Aorta (tissue), 5 donors: ENCODE results near the gene ABCC12. TPM values are rescaled to one million over a fixed set of nuclear protein-coding genes. Genes with fewer than 3 reads are reported as not detected.

Experiments used
- ATAC-seq: fragments of 200-7000 bp; cut with Tn5 transposase; one replicate; pipeline ENCODE4 v1.9.1; 2022; ENCODE audit warnings: moderate library complexity; ENCODE audit not compliant: low FRiP score
- DNase-seq, 2 donors: peaks; one replicate each; pipeline ENCODE4 v3.0.0-alpha.2; 2020
- H3K27ac ChIP-seq, 2 donors: one replicate each; pipeline ENCODE4 v1.5.1; 2013; ENCODE audit warnings: low read length in 2 of 2, mild to moderate bottlenecking in 2 of 2, moderate library complexity in 2 of 2, control low read depth in 1 of 2, inconsistent platforms in 1 of 2, low read depth in 1 of 2
- H3K27me3 ChIP-seq, 2 donors: one replicate each; pipeline ENCODE4 v1.6.1; 2013; ENCODE audit warnings: control low read depth in 1 of 2, low read length in 1 of 2, mild to moderate bottlenecking in 1 of 2, moderate library complexity in 1 of 2; ENCODE audit not compliant: insufficient read depth in 2 of 2, control insufficient read depth in 1 of 2
- H3K36me3 ChIP-seq, 2 donors: one replicate each; pipeline ENCODE4 v1.6.1; 2013; ENCODE audit warnings: control low read depth in 1 of 2, low read length in 1 of 2, mild to moderate bottlenecking in 1 of 2; ENCODE audit not compliant: insufficient read depth in 2 of 2, control insufficient read depth in 1 of 2
- H3K4me1 ChIP-seq, 2 donors: one replicate each; pipeline ENCODE4 v1.6.1; 2013; ENCODE audit warnings: low read length in 2 of 2, control low read depth in 1 of 2, mild to moderate bottlenecking in 1 of 2, moderate library complexity in 1 of 2; ENCODE audit not compliant: insufficient read depth in 2 of 2, control insufficient read depth in 1 of 2
- H3K4me3 ChIP-seq, 2 donors: one replicate each; pipeline ENCODE4 v1.5.1; 2013; ENCODE audit warnings: low read length in 2 of 2, control low read depth in 1 of 2, mild to moderate bottlenecking in 1 of 2
- H3K9me3 ChIP-seq: one replicate; pipeline ENCODE4 v1.6.1; 2013; ENCODE audit warnings: mild to moderate bottlenecking, low read length; ENCODE audit not compliant: control insufficient read depth
- WGBS, 2 donors: extraction: QIAGEN DNeasy Blood & Tissue Kit; methylation state at CpG; one replicate each; pipeline ENCODE4 v1.1.7; 2013; 5-methylcytosine and 5-hydroxymethylcytosine counted together
- intact Hi-C, 2 donors: fragments of 100-400 bp; cut with DNase I; formaldehyde crosslinking; loops; one replicate each; pipeline versions ENCODE4 v1.14.2 to v1.15.0; 2022
- polyA plus RNA-seq, 2 donors: library from polyadenylated mRNA; stranded (reverse); fragments of 200-250 nt; gene quantifications; one replicate each; pipeline ENCODE4 v1.2.3, GENCODE V29; 2013
- total RNA-seq, 2 donors: library from RNA; stranded (reverse); fragmentation: NEBNext Ultra II Directional; extraction: Animal tissue kit (Norgen Biotek cat#: 25700); gene quantifications; one replicate each; pipeline ENCODE4 v1.2.1, GENCODE V29; 2021
- donor health status: healthy with polysubstance abuse.
- donor health status: Bipolar disorder and iron deficiency.
- donor health status: DM: no; HTN: no; CAD: no.
- donor health status: DM: no; HTN: no; CAD: no.
- donor health status: DM: yes; HTN: yes; CAD: no.

The ABCC12 gene
- total and polyA plus RNA-seq, 4 donors = 0.05 TPM; not detected in 3

DNA sequence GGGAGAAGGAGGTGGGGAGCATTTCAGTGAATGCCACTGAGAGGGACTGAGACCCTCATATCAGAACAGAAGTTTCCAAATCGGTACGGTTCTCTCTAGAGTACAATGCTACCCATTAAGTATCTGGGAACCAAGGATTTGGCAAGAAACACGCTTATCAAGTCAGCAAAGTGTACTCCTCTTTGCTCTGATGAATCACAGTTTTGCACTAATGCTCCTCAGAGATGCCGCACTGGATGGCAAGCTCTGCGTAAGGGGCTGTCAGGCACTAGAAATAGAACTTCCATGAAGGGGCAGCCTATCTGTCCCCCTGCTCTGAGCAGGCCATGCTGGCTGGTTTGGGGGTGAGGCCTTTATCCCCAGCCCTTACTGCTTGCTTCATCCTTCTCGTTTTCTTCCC lies 4.8 kb upstream of the ABCC12 start:
- DNase-seq = no peak
- Histone ChIP-seq H3K9me3 (no peaks in the 10 kb centered on the region), H3K27me3 (no peaks in the 10 kb centered on the region), H3K4me3 (no peak overlapping the region), H3K27ac (no peak overlapping the region), H3K4me1 (no peaks in the 10 kb centered on the region), H3K36me3 (no peaks in the 10 kb centered on the region)
- intact Hi-C loops = loop anchor here in 1 of 2 donors (10.0 kb wide), 3 partner anchors 1126 to 1306 kb away; no protein-coding TSS in a partner anchor
- ATAC-seq = no peak
- 81 to 83% methylated on average over 6 of the region's 6 CpGs for WGBS, 2 donors

DNA sequence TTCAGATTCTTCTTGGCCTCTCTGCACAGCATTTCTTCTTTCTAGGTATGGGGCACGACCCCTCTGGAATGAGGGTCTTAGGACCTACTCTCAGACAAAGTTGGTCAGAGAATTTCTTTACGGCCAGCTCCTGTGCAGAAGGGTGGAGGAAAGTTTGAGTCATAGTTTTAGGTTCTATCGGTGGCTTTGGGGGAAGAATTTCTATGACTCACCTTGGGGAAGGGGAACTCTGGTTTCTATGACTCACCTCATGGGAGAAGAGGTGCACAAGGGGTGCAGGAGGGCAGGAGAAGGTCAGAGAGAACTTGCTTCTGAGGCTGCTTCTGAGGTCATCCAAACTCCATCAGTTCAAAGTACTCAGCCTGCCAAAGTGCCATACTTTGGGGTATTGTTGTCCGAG lies 2.5 kb upstream of the ABCC12 start:
- no peaks in the 10 kb centered on the region for H3K27me3 ChIP-seq
- H3K36me3 ChIP-seq = no peaks in the 10 kb centered on the region
- 59 to 67% methylated on average over 4 of the region's 4 CpGs for WGBS, 2 donors
- no peak overlapping the region for H3K4me3 ChIP-seq
- H3K27ac ChIP-seq = no peak overlapping the region
- H3K9me3 ChIP-seq = no peaks in the 10 kb centered on the region
- H3K4me1 ChIP-seq = no peaks in the 10 kb centered on the region
- intact Hi-C loops = loop anchor here in 1 of 2 donors (5.0 kb wide), 1 partner anchor 1016 kb away; the partner anchor contains the start of gene NETO2
- DNase-seq = no peak
- ATAC-seq = no peak

DNA sequence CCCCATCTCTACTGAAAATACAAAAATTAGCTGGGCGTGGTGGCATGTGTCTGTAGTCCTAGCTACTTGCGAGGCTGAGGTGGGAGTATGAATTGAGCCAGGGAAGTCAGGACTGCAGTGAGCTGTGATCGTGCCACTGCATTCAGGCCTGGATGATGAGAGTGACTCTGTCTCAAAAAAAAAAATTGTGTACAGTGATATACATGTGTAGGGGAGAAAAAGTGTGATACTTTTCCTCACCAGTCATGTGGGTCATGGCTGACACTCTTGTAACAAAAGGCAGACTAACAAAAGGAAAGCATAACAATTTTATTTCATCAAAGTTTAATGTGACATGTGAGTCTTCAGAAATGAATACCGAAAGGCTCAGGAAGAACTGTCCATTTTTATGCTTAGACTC lies 2.0 kb upstream of the ABCC12 start:
- H3K27me3 ChIP-seq = no peaks in the 10 kb centered on the region
- H3K9me3 ChIP-seq = no peaks in the 10 kb centered on the region
- no peaks in the 10 kb centered on the region for H3K36me3 ChIP-seq
- H3K4me3 ChIP-seq = no peak overlapping the region
- no peaks in the 10 kb centered on the region for H3K4me1 ChIP-seq
- ATAC-seq (no peak), DNase-seq (no peak)
- 88 to 90% methylated on average over 4 of the region's 4 CpGs for WGBS, 2 donors
- intact Hi-C loops = loop anchor here (2.0 to 5.0 kb wide), 2 partner anchors 1015 kb away; partner anchors contain the start of gene NETO2 (in 2 of the 2)
- H3K27ac ChIP-seq = no peak overlapping the region

DNA sequence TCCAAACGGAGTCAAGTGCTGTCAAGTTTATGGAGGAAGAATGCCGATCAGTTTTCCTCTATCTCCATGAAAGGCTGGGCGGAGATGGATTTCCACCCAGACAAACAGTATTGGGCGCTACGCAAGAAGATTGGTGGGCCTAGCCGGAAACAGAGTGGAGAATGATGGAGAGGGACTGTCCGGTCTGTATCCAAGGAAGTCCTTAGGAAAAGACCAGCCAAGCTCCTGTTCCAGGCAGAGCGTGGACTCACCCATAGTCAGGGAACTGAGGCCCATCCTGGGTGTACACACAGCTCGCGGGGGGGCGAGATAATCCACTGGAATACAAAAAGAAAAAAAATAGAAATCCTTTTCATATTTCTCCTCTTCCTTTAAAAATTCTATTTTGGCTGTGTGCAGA lies 1.5 kb upstream of the ABCC12 start:
- Histone ChIP-seq H3K27ac (no peak overlapping the region), H3K4me3 (no peak overlapping the region), H3K27me3 (no peaks in the 10 kb centered on the region), H3K36me3 (no peaks in the 10 kb centered on the region), H3K9me3 (no peaks in the 10 kb centered on the region), H3K4me1 (no peaks in the 10 kb centered on the region)
- no peak for DNase-seq
- ATAC-seq = no peak
- intact Hi-C loops = loop anchor here (2.0 to 5.0 kb wide), 2 partner anchors 1015 kb away; partner anchors contain the start of gene NETO2 (in 2 of the 2)
- 82 to 88% methylated on average over 11 of the region's 11 CpGs for WGBS, 2 donors

DNA sequence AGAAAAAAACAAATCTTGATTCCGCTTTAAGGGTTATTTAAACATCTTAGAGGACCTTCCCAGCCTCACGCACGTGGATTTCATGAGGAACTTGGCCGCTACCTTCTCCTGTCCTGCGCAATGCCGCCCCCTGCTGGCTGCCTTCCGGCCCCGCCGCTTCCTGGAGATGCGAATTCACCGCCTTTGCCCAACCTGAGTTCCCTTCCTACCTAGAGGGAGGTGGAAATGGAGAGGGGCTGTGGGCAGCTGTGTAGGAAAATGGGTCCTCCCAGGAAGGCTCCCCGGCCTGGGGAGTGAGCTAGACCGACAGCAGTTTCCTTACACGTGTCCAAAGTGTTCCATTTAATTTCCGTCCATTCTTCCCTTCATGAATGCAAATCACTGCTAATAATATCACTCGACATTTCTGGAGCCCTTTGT lies 1.0 kb upstream of the ABCC12 start:
- peak; percentile 83 to 94 for DNase-seq
- Histone ChIP-seq H3K4me1 (no peaks in the 10 kb centered on the region), H3K4me3 (no peak overlapping the region), H3K27me3 (no peaks in the 10 kb centered on the region), H3K9me3 (no peaks in the 10 kb centered on the region), H3K36me3 (no peaks in the 10 kb centered on the region), H3K27ac (no peak overlapping the region)
- intact Hi-C loops = loop anchor here (2.0 to 5.0 kb wide), 2 partner anchors 1014 kb away; partner anchors contain the start of gene NETO2 (in 2 of the 2)
- peak; percentile 81 for ATAC-seq
- WGBS, 2 donors = 12% methylated on average over 16 of the region's 16 CpGs

DNA sequence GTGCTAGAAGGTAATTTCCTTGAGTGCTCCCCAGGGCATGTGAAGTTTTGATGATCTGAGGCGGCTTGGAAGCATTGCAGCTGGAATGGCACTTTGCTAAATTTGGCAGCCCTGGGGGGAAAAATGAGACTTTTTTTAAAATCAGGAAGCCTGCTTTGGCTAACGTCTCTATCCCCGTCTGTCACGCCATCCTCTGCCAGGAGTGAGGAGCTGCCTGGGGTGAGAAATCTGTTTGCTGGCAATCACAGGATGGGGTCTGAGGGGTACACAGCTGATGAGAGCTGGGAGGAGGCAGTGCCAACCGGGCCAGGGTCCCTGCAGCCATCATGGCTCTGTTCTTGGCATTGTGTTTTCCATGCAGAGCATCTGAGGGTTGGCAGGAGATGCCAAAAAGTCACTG lies 2.0 kb downstream of the ABCC12 start:
- no peak overlapping the region for H3K27ac ChIP-seq
- WGBS, 2 donors = 29 to 36% methylated on average over 5 of the region's 5 CpGs
- intact Hi-C loops = no loop called here
- no peaks in the 10 kb centered on the region for H3K27me3 ChIP-seq
- no peaks in the 10 kb centered on the region for H3K9me3 ChIP-seq
- DNase-seq (no peak), ATAC-seq (no peak)
- no peaks in the 10 kb centered on the region for H3K36me3 ChIP-seq
- H3K4me3 ChIP-seq = no peak overlapping the region
- no peaks in the 10 kb centered on the region for H3K4me1 ChIP-seq

DNA sequence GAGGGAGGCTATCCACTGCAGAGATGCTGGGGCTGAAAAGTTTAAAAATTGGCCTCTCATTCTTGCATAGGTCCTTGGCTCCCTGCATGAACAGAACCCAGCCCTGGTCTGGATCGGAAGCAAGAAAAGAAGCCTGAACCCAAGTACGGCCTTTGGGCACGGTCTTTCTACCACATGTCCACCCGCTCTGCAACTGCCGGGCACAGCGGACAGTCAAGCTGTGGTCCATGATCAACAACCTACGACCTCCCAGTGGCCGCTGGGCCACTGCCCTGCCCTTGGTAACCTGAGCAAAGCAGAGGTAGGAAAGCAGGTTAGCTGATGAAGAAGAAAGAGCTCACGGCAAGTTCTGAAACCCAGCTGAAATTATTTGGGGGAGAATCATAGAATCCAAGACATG lies 3.6 kb downstream of the ABCC12 start:
- ATAC-seq (no peak), DNase-seq (no peak)
- WGBS, 2 donors = 96% methylated on average over 9 of the region's 9 CpGs
- Histone ChIP-seq H3K4me1 (no peaks in the 10 kb centered on the region), H3K4me3 (no peak overlapping the region), H3K27ac (no peak overlapping the region), H3K36me3 (no peaks in the 10 kb centered on the region), H3K9me3 (no peaks in the 10 kb centered on the region), H3K27me3 (no peaks in the 10 kb centered on the region)
- intact Hi-C loops = no loop called here

DNA sequence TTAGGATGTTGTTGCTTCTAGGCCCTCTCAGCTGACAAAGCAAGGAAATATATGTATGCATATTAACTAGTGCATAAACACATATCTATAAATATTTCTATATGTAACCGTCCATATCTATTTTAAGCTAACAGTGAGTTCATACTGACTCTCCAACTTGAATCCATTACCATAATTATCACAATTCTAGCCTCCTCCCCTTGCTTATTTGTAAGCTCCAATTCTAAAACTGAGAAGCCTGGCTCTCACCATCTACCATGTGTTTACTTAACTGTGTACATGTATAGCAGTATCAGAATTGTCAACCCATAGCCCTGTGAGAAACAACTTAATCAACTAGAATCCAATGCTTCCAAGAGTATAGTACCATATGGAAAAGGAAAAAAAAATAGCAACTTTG lies 5.1 kb downstream of the ABCC12 start:
- ATAC-seq = no peak
- intact Hi-C loops = no loop called here
- H3K36me3 ChIP-seq = no peaks in the 10 kb centered on the region
- no peak overlapping the region for H3K27ac ChIP-seq
- no peaks in the 10 kb centered on the region for H3K9me3 ChIP-seq
- 36 to 43% methylated on average over 1 of the region's 1 CpG for WGBS, 2 donors
- H3K4me3 ChIP-seq = no peak overlapping the region
- H3K4me1 ChIP-seq = no peaks in the 10 kb centered on the region
- no peak for DNase-seq
- no peaks in the 10 kb centered on the region for H3K27me3 ChIP-seq

DNA sequence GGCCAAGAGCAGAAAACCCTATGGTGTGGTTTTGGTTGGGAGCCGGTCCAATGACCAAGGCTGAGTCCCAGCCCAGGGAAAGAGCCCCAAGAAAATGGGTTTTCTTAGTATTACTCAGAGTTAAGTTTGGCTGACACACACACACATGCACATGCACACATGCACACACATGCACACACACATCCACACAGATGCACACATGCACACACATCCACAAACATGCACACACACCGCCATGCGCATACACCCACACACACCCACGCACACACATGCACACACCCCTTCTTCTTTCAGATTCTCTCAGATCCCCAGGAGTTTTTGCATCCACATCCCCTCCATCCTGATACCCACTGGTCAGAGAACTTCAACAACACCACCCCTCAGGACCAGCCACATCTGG lies 9.1 kb downstream of the ABCC12 start:
- no peak for ATAC-seq
- Histone ChIP-seq H3K9me3 (peaks cover 2% of the 10 kb centered on the region), H3K27ac (no peak overlapping the region), H3K36me3 (no peaks in the 10 kb centered on the region), H3K27me3 (no peaks in the 10 kb centered on the region), H3K4me1 (no peaks in the 10 kb centered on the region), H3K4me3 (no peak overlapping the region)
- intact Hi-C loops = no loop called here
- no peak for DNase-seq
- WGBS, 2 donors = 94 to 97% methylated on average over 4 of the region's 4 CpGs
